Thymus (tissue), 11 donors: Measurements from ENCODE around the gene SPTBN1. TPM values are rescaled to one million over a fixed set of nuclear protein-coding genes. Genes with fewer than 3 reads are reported as not detected.
"Not testable (repeated sequence)": the region's sequence is repeated elsewhere in the genome, so short reads cannot be mapped to it uniquely, and the experiment has no call there.

Experiments used
- DNase-seq, 9 donors: peaks; one replicate each; pipeline ENCODE4 v3.0.0-alpha.2; 2013; ENCODE audit warnings: low spot score in 9 of 9, low read depth in 6 of 9, missing footprints in 1 of 9
- H3K27ac ChIP-seq, 2 donors: one replicate each; pipeline ENCODE4 v1.5.1; 2013; ENCODE audit warnings: control low read depth in 1 of 2, low read depth in 1 of 2, low read length in 1 of 2, mild to moderate bottlenecking in 1 of 2, moderate library complexity in 1 of 2
- H3K27me3 ChIP-seq, 2 donors: one replicate each; pipeline ENCODE4 v1.5.1; 2013; ENCODE audit warnings: low read length in 1 of 2; ENCODE audit not compliant: control insufficient read depth in 2 of 2, insufficient read depth in 1 of 2
- H3K36me3 ChIP-seq, 2 donors: one replicate each; pipeline ENCODE4 v1.5.1; 2013; ENCODE audit warnings: low read length in 1 of 2, mild to moderate bottlenecking in 1 of 2, moderate library complexity in 1 of 2; ENCODE audit not compliant: control insufficient read depth in 2 of 2, insufficient read depth in 2 of 2
- H3K4me1 ChIP-seq, 2 donors: one replicate each; pipeline ENCODE4 v1.5.1; 2013; ENCODE audit warnings: low read length in 2 of 2; ENCODE audit not compliant: control insufficient read depth in 2 of 2, insufficient read depth in 2 of 2
- H3K4me3 ChIP-seq, 2 donors: one replicate each; pipeline ENCODE4 v1.5.1; 2013; ENCODE audit warnings: low read length in 2 of 2, control low read depth in 1 of 2, mild to moderate bottlenecking in 1 of 2
- H3K9me3 ChIP-seq, 2 donors: one replicate each; pipeline ENCODE4 v1.5.1; 2013; ENCODE audit warnings: low read length in 1 of 2, mild to moderate bottlenecking in 1 of 2; ENCODE audit not compliant: control insufficient read depth in 2 of 2, insufficient read depth in 1 of 2
- WGBS: extraction: QIAGEN DNeasy Blood & Tissue Kit; methylation state at CpG from one replicate; pipeline ENCODE4 v1.1.7; 2013; 5-methylcytosine and 5-hydroxymethylcytosine counted together
- polyA plus RNA-seq: library from polyadenylated mRNA; stranded (reverse); fragments of 200-250 nt; gene quantifications from one replicate; pipeline ENCODE4 v1.2.3, GENCODE V29; 2013
- total RNA-seq: library from RNA; stranded (reverse); fragments of 120-200 nt; gene quantifications from one replicate; pipeline ENCODE4 v1.2.4, GENCODE V29; 2013
- donor health status: healthy.

SPTBN1 gene
- total and polyA plus RNA-seq, 2 donors = 37.1 to 74.4 TPM

GRCh38 chr2:54500404-54501205 is 44.5 kb downstream of the SPTBN1 start:
- Histone ChIP-seq H3K9me3 (no peaks in the 10 kb centered on the region), H3K27ac (no peak overlapping the region), H3K27me3 (no peaks in the 10 kb centered on the region), H3K36me3 (no peaks in the 10 kb centered on the region), H3K4me3 (no peak overlapping the region), H3K4me1 (peaks cover 0 to 15% of the 10 kb centered on the region in 2 donors)
- no peak for DNase-seq
- WGBS = 96% methylated on average over 8 of the region's 8 CpGs

- peaks cover 0 to 10% of the 10 kb centered on the region in 2 donors for H3K4me1 ChIP-seq
- no peaks in the 10 kb centered on the region for H3K9me3 ChIP-seq
- no peak for DNase-seq
- 84% methylated on average over 2 of the region's 2 CpGs for WGBS
- H3K27ac ChIP-seq = no peak overlapping the region
- no peaks in the 10 kb centered on the region for H3K27me3 ChIP-seq
- no peaks in the 10 kb centered on the region for H3K36me3 ChIP-seq
- H3K4me3 ChIP-seq = no peak overlapping the region
Observed at GRCh38 chr2:54502731-54503130, 46.6 kb downstream of the SPTBN1 start.

DNA sequence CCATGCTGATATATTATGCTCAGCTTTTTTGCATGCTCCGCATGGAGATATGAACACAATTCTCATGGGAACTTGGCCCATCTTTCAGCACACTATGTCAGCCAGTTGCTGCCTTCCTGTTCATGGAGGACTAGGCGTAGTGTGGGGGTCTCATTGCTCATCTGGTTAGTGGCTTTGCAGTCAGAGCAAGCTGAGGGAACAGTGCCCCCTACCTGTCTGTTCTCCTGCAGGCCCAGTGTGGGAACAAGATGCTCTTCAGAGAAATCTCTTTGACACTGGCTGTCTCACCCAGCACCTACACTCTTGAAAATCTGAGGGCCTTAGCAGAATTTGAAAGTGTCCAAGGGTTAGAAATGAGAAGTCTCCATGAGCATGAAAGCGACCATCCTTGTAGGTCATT is 47.1 kb downstream of the SPTBN1 start:
- Histone ChIP-seq H3K9me3 (no peaks in the 10 kb centered on the region), H3K27ac (no peak overlapping the region), H3K36me3 (no peaks in the 10 kb centered on the region), H3K4me3 (no peak overlapping the region), H3K4me1 (peaks cover 0 to 8% of the 10 kb centered on the region in 2 donors), H3K27me3 (no peaks in the 10 kb centered on the region)
- 84% methylated on average over 3 of the region's 3 CpGs for WGBS
- DNase-seq = peak; percentile 23 to 85 (median 56)

GRCh38 chr2:54503828-54504227 is 47.7 kb downstream of the SPTBN1 start:
- H3K36me3 ChIP-seq = no peaks in the 10 kb centered on the region
- H3K9me3 ChIP-seq = no peaks in the 10 kb centered on the region
- DNase-seq = no peak
- no peak overlapping the region for H3K4me3 ChIP-seq
- no peak overlapping the region for H3K27ac ChIP-seq
- H3K4me1 ChIP-seq = peaks cover 0 to 6% of the 10 kb centered on the region in 2 donors
- 97% methylated on average over 1 of the region's 1 CpG for WGBS
- H3K27me3 ChIP-seq = no peaks in the 10 kb centered on the region

DNA sequence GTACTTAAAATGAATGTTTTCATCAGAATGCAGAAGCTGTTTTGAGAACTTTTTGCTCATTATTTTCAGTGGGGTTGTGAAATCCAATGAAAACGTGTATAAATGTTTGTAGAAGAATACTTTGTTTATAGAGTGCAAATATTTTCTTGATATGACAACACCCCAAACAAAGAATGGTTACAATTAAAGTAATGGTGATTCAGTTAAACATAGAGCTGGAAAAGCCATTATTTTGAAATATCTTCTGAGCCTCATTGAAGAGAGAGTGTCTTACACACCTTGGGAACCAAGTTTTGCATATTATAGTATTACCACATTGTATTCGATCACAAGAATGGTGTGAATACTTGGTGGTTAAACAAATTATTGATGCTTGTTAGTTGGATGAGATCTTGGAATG is 48.7 kb downstream of the SPTBN1 start:
- H3K4me1 ChIP-seq = peaks cover 0 to 5% of the 10 kb centered on the region in 2 donors
- no peak overlapping the region for H3K4me3 ChIP-seq
- no peaks in the 10 kb centered on the region for H3K9me3 ChIP-seq
- DNase-seq = no peak
- H3K27ac ChIP-seq = no peak overlapping the region
- H3K27me3 ChIP-seq = no peaks in the 10 kb centered on the region
- WGBS = 95% methylated on average over 2 of the region's 2 CpGs
- no peaks in the 10 kb centered on the region for H3K36me3 ChIP-seq

- peaks cover 3 to 11% of the 10 kb centered on the region in 2 donors for H3K4me1 ChIP-seq
- no peaks in the 10 kb centered on the region for H3K27me3 ChIP-seq
- no peak for DNase-seq
- no peak overlapping the region for H3K27ac ChIP-seq
- no peaks in the 10 kb centered on the region for H3K36me3 ChIP-seq
- 94% methylated on average over 6 of the region's 6 CpGs for WGBS
- H3K9me3 ChIP-seq = no peaks in the 10 kb centered on the region
- no peak overlapping the region for H3K4me3 ChIP-seq
Observed at GRCh38 chr2:54508541-54508940, 52.4 kb downstream of the SPTBN1 start.

DNA sequence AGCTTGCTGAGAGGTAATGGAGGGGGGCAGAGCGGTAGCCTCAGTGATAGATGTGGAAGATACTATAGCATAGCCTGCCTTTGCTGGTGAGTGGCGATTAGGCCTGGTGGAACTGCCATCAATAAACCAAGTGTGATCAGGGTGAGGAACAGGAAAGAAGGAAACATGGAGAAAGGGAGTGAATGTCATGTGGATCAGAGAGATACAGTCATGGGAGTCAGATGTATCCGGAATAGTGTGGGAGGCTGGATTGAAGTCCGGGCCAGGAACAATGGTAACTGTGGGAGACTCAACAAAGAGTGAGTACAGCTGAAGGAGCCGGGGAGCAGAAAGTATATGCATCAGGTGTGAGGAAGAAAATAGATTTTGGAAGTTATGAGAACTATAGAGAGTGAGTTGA is 52.9 kb downstream of the SPTBN1 start:
- not testable (repeated sequence) for DNase-seq, H3K27me3 ChIP-seq, H3K27ac ChIP-seq, H3K36me3 ChIP-seq, H3K9me3 ChIP-seq, H3K4me3 ChIP-seq
- WGBS = 98% methylated on average over 5 of the region's 5 CpGs
- H3K4me1 ChIP-seq = peaks cover 3 to 11% of the 10 kb centered on the region in 2 donors

- WGBS = 94% methylated on average over 2 of the region's 2 CpGs
Observed at GRCh38 chr2:54510916-54511315, 54.8 kb downstream of the SPTBN1 start.

DNA sequence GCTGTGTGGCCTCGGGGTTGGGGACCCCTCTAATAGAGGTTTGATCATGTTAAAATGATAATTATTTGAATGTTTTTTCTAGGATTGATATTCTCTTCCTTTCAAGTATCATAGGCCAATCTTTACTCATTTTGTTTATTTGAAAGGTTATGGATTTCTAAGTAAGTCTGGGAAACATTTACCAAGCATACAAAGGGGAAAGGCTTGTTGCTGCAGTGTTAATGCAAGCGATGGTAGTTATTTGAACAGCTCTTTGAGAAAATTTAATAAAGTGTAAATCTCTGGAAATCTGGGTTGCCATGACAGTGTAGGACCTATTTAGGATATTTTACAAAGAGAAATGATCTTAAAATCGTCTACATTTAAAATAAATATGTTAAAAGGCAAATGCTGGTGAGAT is 56.1 kb downstream of the SPTBN1 start:
- WGBS = 95% methylated on average over 3 of the region's 3 CpGs
- no peak overlapping the region for H3K4me3 ChIP-seq
- H3K36me3 ChIP-seq = no peaks in the 10 kb centered on the region

More at GRCh38 chr2:54510916-54511315, 54.8 kb downstream of the SPTBN1 start:
- Histone ChIP-seq H3K4me1 (peaks cover 3 to 11% of the 10 kb centered on the region in 2 donors), H3K27ac (peak overlapping the region in 1 of 2 donors; percentile 1), H3K4me3 (no peak overlapping the region), H3K36me3 (no peaks in the 10 kb centered on the region), H3K27me3 (no peaks in the 10 kb centered on the region), H3K9me3 (no peaks in the 10 kb centered on the region)
- no peak for DNase-seq

More for the DNA sequence above, 56.1 kb downstream of the SPTBN1 start:
- peaks cover 3 to 11% of the 10 kb centered on the region in 2 donors for H3K4me1 ChIP-seq
- no peak for DNase-seq
- no peaks in the 10 kb centered on the region for H3K9me3 ChIP-seq
- H3K27me3 ChIP-seq = no peaks in the 10 kb centered on the region
- no peak overlapping the region for H3K27ac ChIP-seq
